HL-60 (cell line): Measurements from ENCODE around the gene SGMS1.

Experiments
- CTCF ChIP-seq: IDR thresholded peaks from one replicate; pipeline ENCODE4 v1.5.1; 2011; ENCODE audit warnings: low read length, control low read depth, inconsistent platforms; ENCODE audit not compliant: insufficient read depth
- GABPA ChIP-seq: IDR thresholded peaks from 2 replicates; pipeline ENCODE4 v1.6.1; 2012; ENCODE audit warnings: low read depth
- POLR2AphosphoS5 ChIP-seq: IDR thresholded peaks from 2 replicates; pipeline ENCODE4 v1.6.1; 2012; ENCODE audit warnings: low read depth
- REST ChIP-seq: IDR thresholded peaks from 2 replicates; pipeline ENCODE4 v1.6.1; 2012; ENCODE audit warnings: low read depth; ENCODE audit not compliant: insufficient replicate concordance
- SPI1 ChIP-seq: IDR thresholded peaks from 2 replicates; pipeline ENCODE4 v1.6.1; 2012; ENCODE audit warnings: low read depth, mild to moderate bottlenecking, borderline replicate concordance

- TF ChIP-seq CTCF, result no peak
- TF ChIP-seq POLR2AphosphoS5, result no peak
- no peak for TF ChIP-seq GABPA
- TF ChIP-seq REST, result no peak
- TF ChIP-seq SPI1, result no peak
These were observed 208.5 kb downstream of the SGMS1 start for GRCh38 chr10:50415292-50415691.
